H1 (cell line): Measurements from ENCODE around the gene GOLPH3L.

Experiments
- ATF2 ChIP-seq: IDR thresholded peaks from 2 replicates; pipeline ENCODE4 v1.6.1; 2012; ENCODE audit warnings: low read length, inconsistent platforms
- BACH1 ChIP-seq: IDR thresholded peaks from 2 replicates; pipeline ENCODE4 v1.6.1; 2012; ENCODE audit warnings: low read length, improper control_type of control experiment
- BRCA1 ChIP-seq: IDR thresholded peaks from 2 replicates; pipeline ENCODE4 v1.6.1; 2012; ENCODE audit warnings: low read depth, low read length, improper control_type of control experiment
- EP300 ChIP-seq, 2 experiments: IDR thresholded peaks; 1 replicate in 1 of 2; 2 replicates in 1 of 2; pipeline ENCODE4 v1.6.1; 2011 to 2012; ENCODE audit warnings: low read depth in 2 of 2, low read length in 2 of 2, mild to moderate bottlenecking in 2 of 2, borderline replicate concordance in 1 of 2, inconsistent platforms in 1 of 2, moderate library complexity in 1 of 2
- GABPA ChIP-seq: IDR thresholded peaks from 2 replicates; pipeline ENCODE4 v1.6.1; 2011; ENCODE audit warnings: mild to moderate bottlenecking, low read length, moderate library complexity, borderline replicate concordance; ENCODE audit not compliant: insufficient read depth
- KDM1A ChIP-seq: fragments of 200-600, 300-600 bp; sonication (generic); IDR thresholded peaks from 2 replicates; pipeline ENCODE4 v1.7.1; 2016; ENCODE audit warnings: mild to moderate bottlenecking, low read length, borderline replicate concordance
- NRF1 ChIP-seq: IDR thresholded peaks from 2 replicates; pipeline ENCODE4 v1.6.1; 2011; ENCODE audit warnings: mild to moderate bottlenecking, low read depth, low read length, improper control_type of control experiment
- POLR2A ChIP-seq, 2 experiments: IDR thresholded peaks; 1 replicate in 1 of 2; 2 replicates in 1 of 2; pipeline ENCODE4 v1.6.1; 2011; ENCODE audit warnings: low read depth in 2 of 2, low read length in 2 of 2, mild to moderate bottlenecking in 2 of 2; ENCODE audit errors: control extremely low read depth in 1 of 2
- POLR2AphosphoS5 ChIP-seq: IDR thresholded peaks from 2 replicates; pipeline ENCODE4 v1.6.1; 2011; ENCODE audit warnings: low read depth, low read length
- SRF ChIP-seq: IDR thresholded peaks from 2 replicates; pipeline ENCODE4 v1.6.1; 2011; ENCODE audit warnings: mild to moderate bottlenecking, low read depth, low read length, moderate library complexity
- YY1 ChIP-seq: IDR thresholded peaks from 2 replicates; pipeline ENCODE4 v1.6.1; 2011; ENCODE audit warnings: low read depth, mild to moderate bottlenecking, low read length
- TF ChIP-seq, protein P1 (sequence below), 3 experiments: IDR thresholded peaks; 1 replicate in 2 of 3; 2 replicates in 1 of 3; pipeline versions ENCODE4 v1.5.1 to v1.6.1; 2011; ENCODE audit warnings: low read length in 3 of 3, mild to moderate bottlenecking in 3 of 3, inconsistent platforms in 2 of 3, low read depth in 1 of 3, moderate library complexity in 1 of 3; ENCODE audit not compliant: insufficient read depth in 1 of 3; ENCODE audit errors: control extremely low read depth in 1 of 3

GRCh38 chr1:150609732-150610131 is 87.2 kb downstream of the GOLPH3L start:
- TF ChIP-seq, protein P1, sequence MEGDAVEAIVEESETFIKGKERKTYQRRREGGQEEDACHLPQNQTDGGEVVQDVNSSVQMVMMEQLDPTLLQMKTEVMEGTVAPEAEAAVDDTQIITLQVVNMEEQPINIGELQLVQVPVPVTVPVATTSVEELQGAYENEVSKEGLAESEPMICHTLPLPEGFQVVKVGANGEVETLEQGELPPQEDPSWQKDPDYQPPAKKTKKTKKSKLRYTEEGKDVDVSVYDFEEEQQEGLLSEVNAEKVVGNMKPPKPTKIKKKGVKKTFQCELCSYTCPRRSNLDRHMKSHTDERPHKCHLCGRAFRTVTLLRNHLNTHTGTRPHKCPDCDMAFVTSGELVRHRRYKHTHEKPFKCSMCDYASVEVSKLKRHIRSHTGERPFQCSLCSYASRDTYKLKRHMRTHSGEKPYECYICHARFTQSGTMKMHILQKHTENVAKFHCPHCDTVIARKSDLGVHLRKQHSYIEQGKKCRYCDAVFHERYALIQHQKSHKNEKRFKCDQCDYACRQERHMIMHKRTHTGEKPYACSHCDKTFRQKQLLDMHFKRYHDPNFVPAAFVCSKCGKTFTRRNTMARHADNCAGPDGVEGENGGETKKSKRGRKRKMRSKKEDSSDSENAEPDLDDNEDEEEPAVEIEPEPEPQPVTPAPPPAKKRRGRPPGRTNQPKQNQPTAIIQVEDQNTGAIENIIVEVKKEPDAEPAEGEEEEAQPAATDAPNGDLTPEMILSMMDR (IDR thresholded peaks at IDR 0.05; ENCODE audit: control extremely low read depth in 1 of 3, insufficient read depth in 1 of 3, low read depth in 1 of 3, low read length in 3 of 3): no peak
- TF ChIP-seq GABPA (no peak), POLR2AphosphoS5 (no peak), POLR2A (IDR thresholded peaks at IDR 0.05; ENCODE audit: control extremely low read depth in 1 of 2, low read depth in 2 of 2, low read length in 2 of 2) (no peak), KDM1A (no peak), SRF (no peak), BACH1 (no peak), NRF1 (no peak), ATF2 (no peak), YY1 (no peak), EP300 (IDR thresholded peaks at IDR 0.05; ENCODE audit: borderline replicate concordance in 1 of 2, low read depth in 2 of 2, low read length in 2 of 2) (no peak), BRCA1 (no peak)
